Measurements from ENCODE around the gene BRAT1.
"Not testable (repeated sequence)": the region's sequence is repeated elsewhere in the genome, so short reads cannot be mapped to it uniquely, and the experiment has no call there.

GRCh38 chr7:2534214-2534613 lies 21.1 kb downstream of the BRAT1 start:
- TF ChIP-seq CTCF (conservative IDR thresholded peaks at IDR 0.05); ZFX (IDR thresholded peaks at IDR 0.05): not testable (repeated sequence)
